Sigmoid colon (tissue), 4 donors: Measurements from ENCODE around the gene AK5.

Experiments
- CTCF ChIP-seq, 4 experiments: fragments of 450-650 bp in 3 of 4; fragments of 200-600 bp in 1 of 4; IDR thresholded peaks; one replicate each; pipeline ENCODE4 v1.5.1; 2016 to 2019; ENCODE audit warnings: antibody characterized with exemption in 4 of 4, mild to moderate bottlenecking in 3 of 4, moderate library complexity in 2 of 4
- EP300 ChIP-seq, 4 donors: sonication (generic); formaldehyde crosslinking; IDR thresholded peaks; one replicate each; pipeline ENCODE4 v1.6.1; 2017; ENCODE audit warnings: antibody characterized with exemption in 4 of 4
- POLR2A ChIP-seq, 2 donors: fragments of 450-650 bp; IDR thresholded peaks; one replicate each; pipeline ENCODE4 v1.6.1; 2016; ENCODE audit warnings: antibody characterized with exemption in 2 of 2, mild to moderate bottlenecking in 2 of 2, moderate library complexity in 2 of 2
- POLR2AphosphoS5 ChIP-seq, 4 donors: sonication (generic); formaldehyde crosslinking; IDR thresholded peaks; one replicate each; pipeline ENCODE4 v1.6.1; 2017; ENCODE audit warnings: antibody characterized with exemption in 4 of 4

GRCh38 chr1:77447669-77448068, 165.8 kb downstream of the AK5 start:
- no peak for TF ChIP-seq CTCF (IDR thresholded peaks at IDR 0.05)
- no peak for TF ChIP-seq POLR2A (IDR thresholded peaks at IDR 0.05)
- TF ChIP-seq EP300 (IDR thresholded peaks at IDR 0.05), result no peak
- no peak for TF ChIP-seq POLR2AphosphoS5 (IDR thresholded peaks at IDR 0.05)
